ENCODE results near the gene ZNF385C. TPM values are rescaled to one million over a fixed set of nuclear protein-coding genes. Genes with fewer than 3 reads are reported as not detected.

The ZNF385C gene
- total RNA-seq, 2 donors from 2014 or later: 1.4 to 2.1 TPM

DNA sequence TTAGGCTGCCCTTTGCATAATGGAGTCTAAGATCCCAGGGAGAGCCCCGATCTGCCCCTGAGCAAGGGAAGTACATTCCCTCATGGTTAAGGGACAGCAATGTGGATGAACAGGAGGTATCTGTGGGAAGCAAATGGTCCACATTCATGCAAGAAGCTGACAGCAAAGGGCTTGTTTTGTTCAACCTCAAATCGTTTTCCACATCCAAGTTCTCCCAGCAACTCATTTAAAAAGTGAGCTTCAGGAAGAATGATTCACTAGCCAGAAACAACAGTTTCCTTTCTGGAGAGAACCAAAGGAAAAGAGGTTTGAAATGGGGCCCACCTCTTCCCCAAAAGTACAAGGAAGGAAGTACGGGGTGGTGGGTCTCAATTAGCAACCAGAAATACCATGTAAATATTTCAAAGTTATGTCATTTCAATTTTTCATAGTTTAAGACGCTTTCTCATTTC lies 33.7 kb upstream of the ZNF385C start:
- peaks cover 67% of the 10 kb centered on the region for H3K36me3 ChIP-seq (ENCODE audit: control insufficient read depth, insufficient read depth, low read length)
- Mint-ChIP-seq H3K4me1 (peaks cover 43% of the 10 kb centered on the region), H3K27me3 (ENCODE audit: insufficient read depth) (no peaks in the 10 kb centered on the region), H3K4me3 (no peak overlapping the region), H3K36me3 (ENCODE audit: low read depth) (peaks cover 40% of the 10 kb centered on the region), H3K9me3 (no peaks in the 10 kb centered on the region), H3K27ac (no peak overlapping the region)
- WGBS, 2 experiments (ENCODE audit: insufficient coverage in 1 of 2, insufficient read length in 1 of 2): 91 to 98% methylated on average over 1 to 4 of the region's 4 CpGs
- no peak overlapping the region for H3K9ac ChIP-seq (ENCODE audit: extremely low read depth, low read length, poor library complexity, severe bottlenecking)
- H3K4me3 ChIP-seq (ENCODE audit: low read length): no peak overlapping the region
- TF ChIP-seq, protein P1, sequence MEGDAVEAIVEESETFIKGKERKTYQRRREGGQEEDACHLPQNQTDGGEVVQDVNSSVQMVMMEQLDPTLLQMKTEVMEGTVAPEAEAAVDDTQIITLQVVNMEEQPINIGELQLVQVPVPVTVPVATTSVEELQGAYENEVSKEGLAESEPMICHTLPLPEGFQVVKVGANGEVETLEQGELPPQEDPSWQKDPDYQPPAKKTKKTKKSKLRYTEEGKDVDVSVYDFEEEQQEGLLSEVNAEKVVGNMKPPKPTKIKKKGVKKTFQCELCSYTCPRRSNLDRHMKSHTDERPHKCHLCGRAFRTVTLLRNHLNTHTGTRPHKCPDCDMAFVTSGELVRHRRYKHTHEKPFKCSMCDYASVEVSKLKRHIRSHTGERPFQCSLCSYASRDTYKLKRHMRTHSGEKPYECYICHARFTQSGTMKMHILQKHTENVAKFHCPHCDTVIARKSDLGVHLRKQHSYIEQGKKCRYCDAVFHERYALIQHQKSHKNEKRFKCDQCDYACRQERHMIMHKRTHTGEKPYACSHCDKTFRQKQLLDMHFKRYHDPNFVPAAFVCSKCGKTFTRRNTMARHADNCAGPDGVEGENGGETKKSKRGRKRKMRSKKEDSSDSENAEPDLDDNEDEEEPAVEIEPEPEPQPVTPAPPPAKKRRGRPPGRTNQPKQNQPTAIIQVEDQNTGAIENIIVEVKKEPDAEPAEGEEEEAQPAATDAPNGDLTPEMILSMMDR (conservative IDR thresholded peaks at IDR 0.05): no peak
- no peaks in the 10 kb centered on the region for H3K27me3 ChIP-seq (ENCODE audit: control insufficient read depth, insufficient read depth, low read length, poor library complexity, severe bottlenecking)
- H3K9me3 ChIP-seq (ENCODE audit: control insufficient read depth, low read length): no peaks in the 10 kb centered on the region
- DNase-seq: no peak
- H3K4me1 ChIP-seq (ENCODE audit: control insufficient read depth, insufficient read depth, low read length): peaks cover 27% of the 10 kb centered on the region
- no peak overlapping the region for H3K27ac ChIP-seq (ENCODE audit: low read depth, low read length)

DNA sequence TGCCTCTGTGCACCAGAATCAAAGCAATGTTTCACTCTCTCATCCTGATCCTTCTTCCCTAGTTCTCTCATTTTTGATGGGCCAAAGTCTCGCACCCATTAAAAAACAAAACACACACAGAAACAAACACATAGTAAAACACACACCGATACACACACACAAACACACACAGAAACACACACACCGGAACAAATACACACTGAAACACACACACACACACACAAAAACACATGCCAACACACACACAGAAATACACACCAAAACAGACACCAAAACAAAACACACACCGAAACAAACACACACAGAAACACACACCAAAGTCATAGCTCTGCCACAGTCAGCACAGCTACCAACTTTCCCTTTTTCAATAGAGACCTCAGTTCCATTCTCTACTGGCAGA lies 33.0 kb upstream of the ZNF385C start:
- no peak overlapping the region for H3K9ac ChIP-seq (ENCODE audit: extremely low read depth, low read length, poor library complexity, severe bottlenecking)
- Mint-ChIP-seq H3K4me3 (no peak overlapping the region), H3K36me3 (ENCODE audit: low read depth) (peaks cover 46% of the 10 kb centered on the region), H3K9me3 (no peaks in the 10 kb centered on the region), H3K4me1 (peaks cover 37% of the 10 kb centered on the region), H3K27ac (peak overlapping the region; percentile 11), H3K27me3 (ENCODE audit: insufficient read depth) (no peaks in the 10 kb centered on the region)
- no peak for DNase-seq
- H3K27ac ChIP-seq (ENCODE audit: low read depth, low read length): no peak overlapping the region
- 86 to 96% methylated on average over 1 to 4 of the region's 4 CpGs for WGBS, 2 experiments (ENCODE audit: insufficient coverage in 1 of 2, insufficient read length in 1 of 2)
- TF ChIP-seq, protein P1 (conservative IDR thresholded peaks at IDR 0.05): no peak
- H3K4me3 ChIP-seq (ENCODE audit: low read length): no peak overlapping the region
- H3K27me3 ChIP-seq (ENCODE audit: control insufficient read depth, insufficient read depth, low read length, poor library complexity, severe bottlenecking): no peaks in the 10 kb centered on the region
- no peaks in the 10 kb centered on the region for H3K9me3 ChIP-seq (ENCODE audit: control insufficient read depth, low read length)
- peaks cover 23% of the 10 kb centered on the region for H3K4me1 ChIP-seq (ENCODE audit: control insufficient read depth, insufficient read depth, low read length)
- H3K36me3 ChIP-seq (ENCODE audit: control insufficient read depth, insufficient read depth, low read length): peaks cover 74% of the 10 kb centered on the region

DNA sequence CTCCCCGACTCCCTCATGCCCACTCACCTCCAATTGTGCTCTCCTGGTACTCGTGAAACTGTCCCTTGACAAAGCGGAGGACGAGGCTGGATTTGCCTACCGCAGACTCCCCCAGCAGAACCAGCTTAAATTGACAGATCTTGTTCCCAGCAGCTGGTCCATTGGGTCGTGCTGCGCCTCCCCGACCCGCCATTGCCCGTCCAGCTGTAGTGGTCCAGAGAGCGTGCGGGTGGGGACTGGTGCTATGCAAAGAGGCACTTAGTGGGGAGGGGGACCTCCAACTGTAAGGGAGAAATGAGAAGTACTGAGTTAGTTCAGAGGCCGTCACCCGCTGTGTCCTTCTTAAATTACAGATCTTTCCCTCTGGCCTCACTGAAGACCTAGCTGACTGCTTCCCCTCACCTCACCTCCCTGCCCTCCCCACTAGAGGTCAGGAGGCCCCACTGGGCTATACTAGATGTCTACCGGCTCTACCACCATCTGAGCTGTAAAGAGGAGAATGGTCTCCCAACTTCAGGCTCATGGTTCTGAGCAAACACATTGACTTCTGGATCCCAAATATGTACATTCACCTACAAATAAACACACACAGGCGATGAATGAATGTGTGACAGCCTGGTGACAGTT lies 32.1 kb upstream of the ZNF385C start:
- Mint-ChIP-seq H3K27ac (peak overlapping the region; percentile 59), H3K4me1 (peaks cover 29% of the 10 kb centered on the region)
- WGBS, 2 experiments (ENCODE audit: insufficient coverage in 1 of 2, insufficient read length in 1 of 2): 96 to 97% methylated on average over 6 to 16 of the region's 16 CpGs

More for the DNA sequence above, 32.1 kb upstream of the ZNF385C start:
- no peak overlapping the region for H3K9ac ChIP-seq (ENCODE audit: extremely low read depth, low read length, poor library complexity, severe bottlenecking)
- H3K27me3 ChIP-seq (ENCODE audit: control insufficient read depth, insufficient read depth, low read length, poor library complexity, severe bottlenecking): no peaks in the 10 kb centered on the region
- Mint-ChIP-seq H3K27me3 (ENCODE audit: insufficient read depth) (no peaks in the 10 kb centered on the region), H3K4me3 (no peak overlapping the region), H3K36me3 (ENCODE audit: low read depth) (peaks cover 54% of the 10 kb centered on the region), H3K9me3 (no peaks in the 10 kb centered on the region)
- DNase-seq: peak; percentile 66
- no peak overlapping the region for H3K27ac ChIP-seq (ENCODE audit: low read depth, low read length)
- no peak overlapping the region for H3K4me3 ChIP-seq (ENCODE audit: low read length)
- H3K36me3 ChIP-seq (ENCODE audit: control insufficient read depth, insufficient read depth, low read length): peaks cover 78% of the 10 kb centered on the region
- peaks cover 16% of the 10 kb centered on the region for H3K4me1 ChIP-seq (ENCODE audit: control insufficient read depth, insufficient read depth, low read length)
- H3K9me3 ChIP-seq (ENCODE audit: control insufficient read depth, low read length): no peaks in the 10 kb centered on the region
- TF ChIP-seq, protein P1 (conservative IDR thresholded peaks at IDR 0.05): peak; percentile 56

Measured in endodermal cell (in vitro differentiated cells).